ENCODE data around the gene KCTD5.

The KCTD5 gene

DNA sequence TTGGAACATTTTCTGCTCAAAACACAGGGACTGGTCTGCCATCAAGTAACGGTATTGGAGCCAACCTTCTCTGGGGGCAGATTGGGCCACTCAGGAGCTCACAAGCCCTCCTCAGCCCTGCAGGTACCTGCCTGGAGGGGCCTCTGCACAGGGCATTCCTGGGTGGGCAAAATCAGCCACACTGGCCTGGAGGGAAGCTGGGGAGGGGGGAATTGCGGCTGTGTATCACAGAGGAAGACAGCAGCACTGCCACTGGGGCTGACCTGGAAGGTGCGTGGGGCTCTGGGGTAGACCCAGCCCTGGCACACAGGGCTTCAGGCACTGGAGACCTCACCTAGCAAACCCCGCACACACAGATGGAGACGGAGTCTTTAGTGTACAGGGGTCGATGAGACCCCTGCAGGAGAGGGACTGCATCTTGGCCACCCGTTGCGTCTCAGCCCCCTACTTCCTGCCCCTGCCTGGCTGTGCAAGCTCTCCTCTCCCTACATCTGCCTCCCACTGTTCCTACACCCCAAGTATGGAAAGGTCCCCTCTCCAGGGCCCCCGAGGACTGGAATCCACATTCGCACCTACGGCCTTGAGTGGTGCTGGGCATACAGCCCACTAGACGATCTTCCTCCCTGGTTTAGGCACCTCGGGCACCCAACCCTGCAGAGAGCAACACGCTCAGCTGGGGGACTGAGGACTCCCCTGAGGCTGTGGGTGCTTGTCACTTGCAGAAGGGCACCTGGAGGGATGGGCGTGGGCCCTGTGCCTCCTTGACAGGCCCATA is 63.0 kb downstream of the KCTD5 start:
- peak; percentile 23; the same call in 1 of the 3 replicates for ATAC-seq (ENCODE audit: insufficient read depth, low read depth)
- Histone ChIP-seq H3K27me3 (ENCODE audit: insufficient read depth, low read length, poor library complexity) (no peaks in the 10 kb centered on the region), H3K9me3 (ENCODE audit: insufficient read depth, low read length, severe bottlenecking) (no peaks in the 10 kb centered on the region), H3K4me1 (ENCODE audit: insufficient read depth, low read length) (peaks cover under 1% of the 10 kb centered on the region; the same call in 1 of the 2 replicates), H3K4me2 (ENCODE audit: insufficient read depth, low read length) (no peak overlapping the region), H3K27ac (ENCODE audit: low read length) (no peak overlapping the region), H3K4me3 (ENCODE audit: low read depth in 1 of 2, low read length in 2 of 2) (no peak overlapping the region), H3K9ac (ENCODE audit: low read depth, low read length) (no peak overlapping the region), H2AFZ (ENCODE audit: low read depth, low read length) (no peak overlapping the region), H4K20me1 (ENCODE audit: insufficient read depth, low read length) (no peaks in the 10 kb centered on the region), H3K79me2 (ENCODE audit: insufficient read depth, low read length) (peaks cover 11% of the 10 kb centered on the region; the same call in 1 of the 2 replicates), H3K36me3 (ENCODE audit: insufficient read depth, low read length) (peaks cover 12% of the 10 kb centered on the region)
- DNase-seq: no peak
- TF ChIP-seq, protein P1, sequence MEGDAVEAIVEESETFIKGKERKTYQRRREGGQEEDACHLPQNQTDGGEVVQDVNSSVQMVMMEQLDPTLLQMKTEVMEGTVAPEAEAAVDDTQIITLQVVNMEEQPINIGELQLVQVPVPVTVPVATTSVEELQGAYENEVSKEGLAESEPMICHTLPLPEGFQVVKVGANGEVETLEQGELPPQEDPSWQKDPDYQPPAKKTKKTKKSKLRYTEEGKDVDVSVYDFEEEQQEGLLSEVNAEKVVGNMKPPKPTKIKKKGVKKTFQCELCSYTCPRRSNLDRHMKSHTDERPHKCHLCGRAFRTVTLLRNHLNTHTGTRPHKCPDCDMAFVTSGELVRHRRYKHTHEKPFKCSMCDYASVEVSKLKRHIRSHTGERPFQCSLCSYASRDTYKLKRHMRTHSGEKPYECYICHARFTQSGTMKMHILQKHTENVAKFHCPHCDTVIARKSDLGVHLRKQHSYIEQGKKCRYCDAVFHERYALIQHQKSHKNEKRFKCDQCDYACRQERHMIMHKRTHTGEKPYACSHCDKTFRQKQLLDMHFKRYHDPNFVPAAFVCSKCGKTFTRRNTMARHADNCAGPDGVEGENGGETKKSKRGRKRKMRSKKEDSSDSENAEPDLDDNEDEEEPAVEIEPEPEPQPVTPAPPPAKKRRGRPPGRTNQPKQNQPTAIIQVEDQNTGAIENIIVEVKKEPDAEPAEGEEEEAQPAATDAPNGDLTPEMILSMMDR (IDR thresholded peaks at IDR 0.05; ENCODE audit: borderline replicate concordance, extremely low read depth, low read length, poor library complexity, severe bottlenecking): no peak
- TF ChIP-seq EZH2 (IDR thresholded peaks at IDR 0.05; ENCODE audit: borderline replicate concordance, low read depth, low read length, severe bottlenecking): no peak

DNA sequence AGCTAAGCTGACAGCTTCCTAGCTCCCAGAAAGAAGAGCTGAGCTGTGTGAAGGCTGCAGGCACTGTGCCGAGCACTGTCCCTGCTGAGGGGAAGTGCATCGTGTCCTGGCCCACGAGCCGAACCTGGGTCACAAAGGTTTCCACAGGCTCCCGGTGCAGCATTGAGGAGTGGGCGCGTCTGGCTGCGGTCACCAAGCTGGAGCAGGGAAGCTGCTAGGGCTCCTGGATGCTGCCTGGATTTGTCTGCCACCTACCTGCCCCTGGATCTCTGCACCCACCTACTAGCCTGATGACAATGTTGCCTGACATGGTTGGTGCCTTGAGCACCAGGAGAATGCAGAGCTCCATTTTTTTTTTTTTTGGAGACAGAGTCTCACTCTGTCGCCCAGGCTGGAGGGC is 63.6 kb downstream of the KCTD5 start:
- Histone ChIP-seq H3K9ac (ENCODE audit: low read depth, low read length) (no peak overlapping the region), H3K36me3 (ENCODE audit: insufficient read depth, low read length) (peaks cover 12% of the 10 kb centered on the region), H3K4me1 (ENCODE audit: insufficient read depth, low read length) (peaks cover 7% of the 10 kb centered on the region), H2AFZ (ENCODE audit: low read depth, low read length) (no peak overlapping the region), H3K4me3 (ENCODE audit: low read depth in 1 of 2, low read length in 2 of 2) (no peak overlapping the region), H3K4me2 (ENCODE audit: insufficient read depth, low read length) (no peak overlapping the region), H3K79me2 (ENCODE audit: insufficient read depth, low read length) (peaks cover 18% of the 10 kb centered on the region), H3K27me3 (ENCODE audit: insufficient read depth, low read length, poor library complexity) (no peaks in the 10 kb centered on the region), H3K27ac (ENCODE audit: low read length) (no peak overlapping the region), H4K20me1 (ENCODE audit: insufficient read depth, low read length) (no peaks in the 10 kb centered on the region), H3K9me3 (ENCODE audit: insufficient read depth, low read length, severe bottlenecking) (no peaks in the 10 kb centered on the region)
- TF ChIP-seq, protein P1 (IDR thresholded peaks at IDR 0.05; ENCODE audit: borderline replicate concordance, extremely low read depth, low read length, poor library complexity, severe bottlenecking): no peak
- TF ChIP-seq EZH2 (IDR thresholded peaks at IDR 0.05; ENCODE audit: borderline replicate concordance, low read depth, low read length, severe bottlenecking): no peak
- ATAC-seq (ENCODE audit: insufficient read depth, low read depth) (0 out of 3 replicates have a peak, but pooled peaks have one; percentile 12), DNase-seq (no peak)

DNA sequence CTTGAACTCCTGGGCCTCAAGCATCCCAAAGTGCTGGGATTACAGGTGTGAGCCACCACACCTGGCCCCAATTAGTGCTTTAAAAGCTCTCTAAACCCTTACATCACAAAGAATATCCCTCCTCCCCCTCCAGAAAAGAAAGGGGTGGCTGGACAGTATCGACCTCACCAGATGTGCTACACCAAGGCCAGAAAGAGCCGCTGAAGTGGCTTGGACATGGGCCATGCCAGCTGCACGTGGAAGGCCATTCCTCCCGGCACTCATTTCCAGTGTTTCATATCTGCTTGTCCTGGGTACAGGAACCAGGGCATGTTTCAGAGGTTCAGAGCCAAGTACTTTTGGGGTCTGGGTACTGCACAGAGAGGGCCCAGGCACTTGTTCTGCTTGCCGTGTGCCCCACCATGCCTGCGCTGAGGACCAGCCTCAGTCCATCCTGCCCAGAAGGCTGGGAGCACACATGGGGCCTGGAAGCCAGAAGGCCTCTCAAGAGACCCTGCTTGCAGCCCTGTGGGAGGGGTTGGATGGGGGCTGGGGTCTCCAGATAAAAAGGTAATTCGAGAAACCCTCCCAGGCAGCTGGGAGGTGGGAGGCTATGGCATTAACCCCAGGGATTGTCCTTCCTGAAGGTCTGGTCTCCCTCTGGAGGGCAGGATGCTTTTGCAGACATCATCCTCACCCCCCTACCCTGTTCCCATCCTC is 66.6 kb downstream of the KCTD5 start:
- H3K9me3 ChIP-seq (ENCODE audit: insufficient read depth, low read length, severe bottlenecking): no peaks in the 10 kb centered on the region
- no peak overlapping the region for H2AFZ ChIP-seq (ENCODE audit: low read depth, low read length)
- H3K36me3 ChIP-seq (ENCODE audit: insufficient read depth, low read length): peaks cover 21% of the 10 kb centered on the region
- H4K20me1 ChIP-seq (ENCODE audit: insufficient read depth, low read length): peaks cover 9% of the 10 kb centered on the region
- no peaks in the 10 kb centered on the region for H3K27me3 ChIP-seq (ENCODE audit: insufficient read depth, low read length, poor library complexity)
- ATAC-seq (ENCODE audit: insufficient read depth, low read depth) (no peak), DNase-seq (no peak)
- H3K9ac ChIP-seq (ENCODE audit: low read depth, low read length): no peak overlapping the region
- no peak for TF ChIP-seq EZH2 (IDR thresholded peaks at IDR 0.05; ENCODE audit: borderline replicate concordance, low read depth, low read length, severe bottlenecking)
- no peak overlapping the region for H3K4me2 ChIP-seq (ENCODE audit: insufficient read depth, low read length)
- H3K4me3 ChIP-seq (ENCODE audit: low read depth in 1 of 2, low read length in 2 of 2): no peak overlapping the region
- H3K27ac ChIP-seq (ENCODE audit: low read length): no peak overlapping the region
- peaks cover 18% of the 10 kb centered on the region for H3K4me1 ChIP-seq (ENCODE audit: insufficient read depth, low read length)
- H3K79me2 ChIP-seq (ENCODE audit: insufficient read depth, low read length): peaks cover 43% of the 10 kb centered on the region

DNA sequence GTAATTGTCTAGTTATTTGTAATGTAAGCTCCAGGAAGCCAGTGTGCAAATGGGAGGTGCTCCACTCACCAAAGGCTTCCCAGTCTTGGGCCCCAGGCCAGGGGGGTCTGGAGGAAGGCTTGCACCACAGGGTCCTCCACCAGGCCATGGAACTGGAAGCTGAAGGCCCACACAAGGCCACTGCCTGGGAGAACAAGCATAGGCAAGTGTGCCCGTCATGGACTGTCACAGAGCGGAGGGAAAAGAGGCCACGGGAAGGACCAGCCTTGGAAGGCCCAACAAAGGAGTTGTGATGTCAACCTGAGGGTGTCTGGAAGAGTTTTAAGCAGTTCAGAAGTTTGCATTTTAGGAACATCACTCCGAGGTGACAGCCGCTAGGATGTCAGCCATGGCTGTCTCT is 67.2 kb downstream of the KCTD5 start:
- DNase-seq (no peak), ATAC-seq (ENCODE audit: insufficient read depth, low read depth) (no peak)
- TF ChIP-seq, protein P1 (IDR thresholded peaks at IDR 0.05; ENCODE audit: borderline replicate concordance, extremely low read depth, low read length, poor library complexity, severe bottlenecking): no peak
- TF ChIP-seq EZH2 (IDR thresholded peaks at IDR 0.05; ENCODE audit: borderline replicate concordance, low read depth, low read length, severe bottlenecking): no peak
- Histone ChIP-seq H3K27me3 (ENCODE audit: insufficient read depth, low read length, poor library complexity) (no peaks in the 10 kb centered on the region), H3K27ac (ENCODE audit: low read length) (no peak overlapping the region), H3K79me2 (ENCODE audit: insufficient read depth, low read length) (peaks cover 48% of the 10 kb centered on the region), H3K9ac (ENCODE audit: low read depth, low read length) (no peak overlapping the region), H3K4me2 (ENCODE audit: insufficient read depth, low read length) (no peak overlapping the region), H3K36me3 (ENCODE audit: insufficient read depth, low read length) (peaks cover 27% of the 10 kb centered on the region), H3K4me1 (ENCODE audit: insufficient read depth, low read length) (peaks cover 24% of the 10 kb centered on the region), H3K9me3 (ENCODE audit: insufficient read depth, low read length, severe bottlenecking) (no peaks in the 10 kb centered on the region), H4K20me1 (ENCODE audit: insufficient read depth, low read length) (peaks cover 15% of the 10 kb centered on the region), H2AFZ (ENCODE audit: low read depth, low read length) (no peak overlapping the region), H3K4me3 (ENCODE audit: low read depth in 1 of 2, low read length in 2 of 2) (no peak overlapping the region)

Measured in DND-41 (cell line).